HG03196 (cell line): ENCODE measurements around the gene CDC45.

Source experiments
- ATAC-seq: cut with Tn5 transposase; IDR thresholded peaks from one replicate; pipeline ENCODE4 v1.9.1; 2021; ENCODE audit not compliant: unreplicated experiment

The CDC45 gene

GRCh38 chr22:19492504-19493174 is 12.9 kb downstream of the CDC45 start:
- ATAC-seq: no peak

GRCh38 chr22:19494001-19494560 is 14.4 kb downstream of the CDC45 start:
- no peak for ATAC-seq

- no peak for ATAC-seq
Observed at GRCh38 chr22:19494676-19495173, 15.0 kb downstream of the CDC45 start.

GRCh38 chr22:19495562-19496323 is 16.0 kb downstream of the CDC45 start:
- ATAC-seq: no peak

GRCh38 chr22:19496324-19496630 is 16.6 kb downstream of the CDC45 start:
- no peak for ATAC-seq

GRCh38 chr22:19497245-19497644 is 17.5 kb downstream of the CDC45 start:
- no peak for ATAC-seq

- ATAC-seq: no peak
Observed at GRCh38 chr22:19498154-19498865, 18.6 kb downstream of the CDC45 start.

- no peak for ATAC-seq
Observed at GRCh38 chr22:19498866-19499190, 19.1 kb downstream of the CDC45 start.

GRCh38 chr22:19499236-19499879 is 19.6 kb downstream of the CDC45 start:
- ATAC-seq: no peak

- ATAC-seq: no peak
Observed at GRCh38 chr22:19499880-19500242, 20.1 kb downstream of the CDC45 start.

- no peak for ATAC-seq
Observed at GRCh38 chr22:19501897-19502447, 22.3 kb downstream of the CDC45 start.

- no peak for ATAC-seq
Observed at GRCh38 chr22:19503367-19503766, 23.6 kb downstream of the CDC45 start.

GRCh38 chr22:19503869-19504268 is 24.1 kb downstream of the CDC45 start:
- no peak for ATAC-seq

GRCh38 chr22:19504900-19505734 is 25.4 kb downstream of the CDC45 start:
- ATAC-seq: no peak

- no peak for ATAC-seq
Observed at GRCh38 chr22:19505735-19506126, 26.0 kb downstream of the CDC45 start.

GRCh38 chr22:19506212-19506611 is 26.5 kb downstream of the CDC45 start:
- no peak for ATAC-seq

- no peak for ATAC-seq
Observed at GRCh38 chr22:19507534-19507861, 27.8 kb downstream of the CDC45 start.

- no peak for ATAC-seq
Observed at GRCh38 chr22:19508024-19508776, 28.5 kb downstream of the CDC45 start.

GRCh38 chr22:19509191-19509590 is 29.5 kb downstream of the CDC45 start:
- no peak for ATAC-seq

GRCh38 chr22:19509923-19510322 is 30.2 kb downstream of the CDC45 start:
- no peak for ATAC-seq
